SK-N-SH (cell line): ENCODE data around the gene ACOXL.

Experiments
- EP300 ChIP-seq, 2 experiments: IDR thresholded peaks; 2 replicates each; pipeline versions ENCODE4 v1.4.0 to v1.6.1; 2012; ENCODE audit warnings: borderline replicate concordance in 1 of 2, low read depth in 1 of 2, low read length in 1 of 2
- GABPA ChIP-seq: IDR thresholded peaks from 2 replicates; pipeline ENCODE4 v1.4.0; 2012; ENCODE audit warnings: low read depth, mild to moderate bottlenecking
- JUND ChIP-seq: IDR thresholded peaks from 2 replicates; pipeline ENCODE4 v1.4.0; 2012
- MXI1 ChIP-seq: IDR thresholded peaks from 2 replicates; pipeline ENCODE4 v1.6.1; 2012; ENCODE audit warnings: mild to moderate bottlenecking, low read depth, low read length, improper control_type of control experiment
- RCOR1 ChIP-seq: fragments of 150-350 bp; IDR thresholded peaks from 2 replicates; pipeline ENCODE4 v1.6.1; 2017; ENCODE audit warnings: antibody characterized with exemption, low read length
- SMC3 ChIP-seq: IDR thresholded peaks from 2 replicates; pipeline ENCODE4 v1.6.1; 2012; ENCODE audit warnings: low read depth, low read length, improper control_type of control experiment
- TAF1 ChIP-seq: IDR thresholded peaks from 2 replicates; pipeline ENCODE4 v1.6.1; 2012; ENCODE audit warnings: low read depth, mild to moderate bottlenecking, low read length, moderate library complexity, borderline replicate concordance
- TF ChIP-seq, protein P1 (sequence below): fragments of 200-600 bp; sonication (generic); IDR thresholded peaks from 2 replicates; pipeline ENCODE4 v1.6.1; 2017; ENCODE audit warnings: antibody characterized with exemption, mild to moderate bottlenecking, moderate library complexity
- TF ChIP-seq, protein P2 (sequence below): IDR thresholded peaks from 2 replicates; pipeline ENCODE4 v1.4.0; 2012; ENCODE audit warnings: low read depth, borderline replicate concordance
- TF ChIP-seq, protein P3 (sequence below): IDR thresholded peaks from 2 replicates; pipeline ENCODE4; 2012
- TF ChIP-seq, protein P4 (sequence below): IDR thresholded peaks from 2 replicates; pipeline ENCODE4 v1.4.0; 2012; ENCODE audit warnings: low read depth, borderline replicate concordance
- TF ChIP-seq, protein P5 (sequence below): fragments of 150-350 bp; IDR thresholded peaks from 2 replicates; pipeline ENCODE4 v1.6.1; 2016; ENCODE audit warnings: mild to moderate bottlenecking, low read depth, low read length
- TF ChIP-seq, protein P6 (sequence below): IDR thresholded peaks from 2 replicates; pipeline ENCODE4 v1.6.1; 2012; ENCODE audit warnings: mild to moderate bottlenecking, low read depth, low read length, moderate library complexity

DNA sequence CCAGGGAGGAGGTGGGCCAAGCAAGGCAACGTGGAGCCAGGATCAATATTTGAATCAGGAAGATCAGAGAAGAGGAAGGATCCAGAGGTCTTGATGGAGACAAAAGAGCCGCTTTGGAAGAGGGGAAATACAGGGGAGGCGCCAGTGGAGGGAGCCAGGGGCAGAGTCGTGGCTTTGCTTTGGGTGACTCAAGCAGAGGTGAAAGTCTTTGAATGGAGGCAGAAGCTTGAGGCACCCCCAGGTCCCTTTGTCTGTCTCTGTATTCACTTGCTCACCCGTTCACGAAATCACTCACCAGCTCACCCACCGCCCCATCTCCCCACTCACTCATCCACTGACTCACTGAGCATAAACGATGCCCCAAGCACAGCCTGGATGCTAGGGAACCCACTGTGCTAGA lies 134.1 kb downstream of the ACOXL start:
- TF ChIP-seq TAF1 (no peak), SMC3 (no peak), MXI1 (no peak), JUND (no peak), EP300 (IDR thresholded peaks at IDR 0.05; ENCODE audit: borderline replicate concordance in 1 of 2, low read depth in 1 of 2, low read length in 1 of 2) (no peak), GABPA (no peak), RCOR1 (no peak)
- TF ChIP-seq, protein P1, sequence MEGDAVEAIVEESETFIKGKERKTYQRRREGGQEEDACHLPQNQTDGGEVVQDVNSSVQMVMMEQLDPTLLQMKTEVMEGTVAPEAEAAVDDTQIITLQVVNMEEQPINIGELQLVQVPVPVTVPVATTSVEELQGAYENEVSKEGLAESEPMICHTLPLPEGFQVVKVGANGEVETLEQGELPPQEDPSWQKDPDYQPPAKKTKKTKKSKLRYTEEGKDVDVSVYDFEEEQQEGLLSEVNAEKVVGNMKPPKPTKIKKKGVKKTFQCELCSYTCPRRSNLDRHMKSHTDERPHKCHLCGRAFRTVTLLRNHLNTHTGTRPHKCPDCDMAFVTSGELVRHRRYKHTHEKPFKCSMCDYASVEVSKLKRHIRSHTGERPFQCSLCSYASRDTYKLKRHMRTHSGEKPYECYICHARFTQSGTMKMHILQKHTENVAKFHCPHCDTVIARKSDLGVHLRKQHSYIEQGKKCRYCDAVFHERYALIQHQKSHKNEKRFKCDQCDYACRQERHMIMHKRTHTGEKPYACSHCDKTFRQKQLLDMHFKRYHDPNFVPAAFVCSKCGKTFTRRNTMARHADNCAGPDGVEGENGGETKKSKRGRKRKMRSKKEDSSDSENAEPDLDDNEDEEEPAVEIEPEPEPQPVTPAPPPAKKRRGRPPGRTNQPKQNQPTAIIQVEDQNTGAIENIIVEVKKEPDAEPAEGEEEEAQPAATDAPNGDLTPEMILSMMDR: no peak
- TF ChIP-seq, protein P2, sequence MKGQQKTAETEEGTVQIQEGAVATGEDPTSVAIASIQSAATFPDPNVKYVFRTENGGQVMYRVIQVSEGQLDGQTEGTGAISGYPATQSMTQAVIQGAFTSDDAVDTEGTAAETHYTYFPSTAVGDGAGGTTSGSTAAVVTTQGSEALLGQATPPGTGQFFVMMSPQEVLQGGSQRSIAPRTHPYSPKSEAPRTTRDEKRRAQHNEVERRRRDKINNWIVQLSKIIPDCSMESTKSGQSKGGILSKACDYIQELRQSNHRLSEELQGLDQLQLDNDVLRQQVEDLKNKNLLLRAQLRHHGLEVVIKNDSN: no peak
- TF ChIP-seq, protein P3, sequence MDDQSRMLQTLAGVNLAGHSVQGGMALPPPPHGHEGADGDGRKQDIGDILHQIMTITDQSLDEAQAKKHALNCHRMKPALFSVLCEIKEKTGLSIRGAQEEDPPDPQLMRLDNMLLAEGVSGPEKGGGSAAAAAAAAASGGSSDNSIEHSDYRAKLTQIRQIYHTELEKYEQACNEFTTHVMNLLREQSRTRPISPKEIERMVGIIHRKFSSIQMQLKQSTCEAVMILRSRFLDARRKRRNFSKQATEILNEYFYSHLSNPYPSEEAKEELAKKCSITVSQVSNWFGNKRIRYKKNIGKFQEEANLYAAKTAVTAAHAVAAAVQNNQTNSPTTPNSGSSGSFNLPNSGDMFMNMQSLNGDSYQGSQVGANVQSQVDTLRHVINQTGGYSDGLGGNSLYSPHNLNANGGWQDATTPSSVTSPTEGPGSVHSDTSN: no peak
- TF ChIP-seq, protein P4, sequence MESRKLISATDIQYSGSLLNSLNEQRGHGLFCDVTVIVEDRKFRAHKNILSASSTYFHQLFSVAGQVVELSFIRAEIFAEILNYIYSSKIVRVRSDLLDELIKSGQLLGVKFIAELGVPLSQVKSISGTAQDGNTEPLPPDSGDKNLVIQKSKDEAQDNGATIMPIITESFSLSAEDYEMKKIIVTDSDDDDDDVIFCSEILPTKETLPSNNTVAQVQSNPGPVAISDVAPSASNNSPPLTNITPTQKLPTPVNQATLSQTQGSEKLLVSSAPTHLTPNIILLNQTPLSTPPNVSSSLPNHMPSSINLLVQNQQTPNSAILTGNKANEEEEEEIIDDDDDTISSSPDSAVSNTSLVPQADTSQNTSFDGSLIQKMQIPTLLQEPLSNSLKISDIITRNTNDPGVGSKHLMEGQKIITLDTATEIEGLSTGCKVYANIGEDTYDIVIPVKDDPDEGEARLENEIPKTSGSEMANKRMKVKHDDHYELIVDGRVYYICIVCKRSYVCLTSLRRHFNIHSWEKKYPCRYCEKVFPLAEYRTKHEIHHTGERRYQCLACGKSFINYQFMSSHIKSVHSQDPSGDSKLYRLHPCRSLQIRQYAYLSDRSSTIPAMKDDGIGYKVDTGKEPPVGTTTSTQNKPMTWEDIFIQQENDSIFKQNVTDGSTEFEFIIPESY: no peak
- TF ChIP-seq, protein P5, sequence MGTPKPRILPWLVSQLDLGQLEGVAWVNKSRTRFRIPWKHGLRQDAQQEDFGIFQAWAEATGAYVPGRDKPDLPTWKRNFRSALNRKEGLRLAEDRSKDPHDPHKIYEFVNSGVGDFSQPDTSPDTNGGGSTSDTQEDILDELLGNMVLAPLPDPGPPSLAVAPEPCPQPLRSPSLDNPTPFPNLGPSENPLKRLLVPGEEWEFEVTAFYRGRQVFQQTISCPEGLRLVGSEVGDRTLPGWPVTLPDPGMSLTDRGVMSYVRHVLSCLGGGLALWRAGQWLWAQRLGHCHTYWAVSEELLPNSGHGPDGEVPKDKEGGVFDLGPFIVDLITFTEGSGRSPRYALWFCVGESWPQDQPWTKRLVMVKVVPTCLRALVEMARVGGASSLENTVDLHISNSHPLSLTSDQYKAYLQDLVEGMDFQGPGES: no peak
- TF ChIP-seq, protein P6, sequence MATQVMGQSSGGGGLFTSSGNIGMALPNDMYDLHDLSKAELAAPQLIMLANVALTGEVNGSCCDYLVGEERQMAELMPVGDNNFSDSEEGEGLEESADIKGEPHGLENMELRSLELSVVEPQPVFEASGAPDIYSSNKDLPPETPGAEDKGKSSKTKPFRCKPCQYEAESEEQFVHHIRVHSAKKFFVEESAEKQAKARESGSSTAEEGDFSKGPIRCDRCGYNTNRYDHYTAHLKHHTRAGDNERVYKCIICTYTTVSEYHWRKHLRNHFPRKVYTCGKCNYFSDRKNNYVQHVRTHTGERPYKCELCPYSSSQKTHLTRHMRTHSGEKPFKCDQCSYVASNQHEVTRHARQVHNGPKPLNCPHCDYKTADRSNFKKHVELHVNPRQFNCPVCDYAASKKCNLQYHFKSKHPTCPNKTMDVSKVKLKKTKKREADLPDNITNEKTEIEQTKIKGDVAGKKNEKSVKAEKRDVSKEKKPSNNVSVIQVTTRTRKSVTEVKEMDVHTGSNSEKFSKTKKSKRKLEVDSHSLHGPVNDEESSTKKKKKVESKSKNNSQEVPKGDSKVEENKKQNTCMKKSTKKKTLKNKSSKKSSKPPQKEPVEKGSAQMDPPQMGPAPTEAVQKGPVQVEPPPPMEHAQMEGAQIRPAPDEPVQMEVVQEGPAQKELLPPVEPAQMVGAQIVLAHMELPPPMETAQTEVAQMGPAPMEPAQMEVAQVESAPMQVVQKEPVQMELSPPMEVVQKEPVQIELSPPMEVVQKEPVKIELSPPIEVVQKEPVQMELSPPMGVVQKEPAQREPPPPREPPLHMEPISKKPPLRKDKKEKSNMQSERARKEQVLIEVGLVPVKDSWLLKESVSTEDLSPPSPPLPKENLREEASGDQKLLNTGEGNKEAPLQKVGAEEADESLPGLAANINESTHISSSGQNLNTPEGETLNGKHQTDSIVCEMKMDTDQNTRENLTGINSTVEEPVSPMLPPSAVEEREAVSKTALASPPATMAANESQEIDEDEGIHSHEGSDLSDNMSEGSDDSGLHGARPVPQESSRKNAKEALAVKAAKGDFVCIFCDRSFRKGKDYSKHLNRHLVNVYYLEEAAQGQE: no peak
